ENCODE results near the gene RET. TPM values are rescaled to one million over a fixed set of nuclear protein-coding genes. Genes with fewer than 3 reads are reported as not detected.

Gene RET
- total and polyA plus RNA-seq, 2 of the 8 experiments (the other 6 are each of a cell fraction or from before 2014, with no cell fraction given), result 6.7 to 8.4 TPM

DNA sequence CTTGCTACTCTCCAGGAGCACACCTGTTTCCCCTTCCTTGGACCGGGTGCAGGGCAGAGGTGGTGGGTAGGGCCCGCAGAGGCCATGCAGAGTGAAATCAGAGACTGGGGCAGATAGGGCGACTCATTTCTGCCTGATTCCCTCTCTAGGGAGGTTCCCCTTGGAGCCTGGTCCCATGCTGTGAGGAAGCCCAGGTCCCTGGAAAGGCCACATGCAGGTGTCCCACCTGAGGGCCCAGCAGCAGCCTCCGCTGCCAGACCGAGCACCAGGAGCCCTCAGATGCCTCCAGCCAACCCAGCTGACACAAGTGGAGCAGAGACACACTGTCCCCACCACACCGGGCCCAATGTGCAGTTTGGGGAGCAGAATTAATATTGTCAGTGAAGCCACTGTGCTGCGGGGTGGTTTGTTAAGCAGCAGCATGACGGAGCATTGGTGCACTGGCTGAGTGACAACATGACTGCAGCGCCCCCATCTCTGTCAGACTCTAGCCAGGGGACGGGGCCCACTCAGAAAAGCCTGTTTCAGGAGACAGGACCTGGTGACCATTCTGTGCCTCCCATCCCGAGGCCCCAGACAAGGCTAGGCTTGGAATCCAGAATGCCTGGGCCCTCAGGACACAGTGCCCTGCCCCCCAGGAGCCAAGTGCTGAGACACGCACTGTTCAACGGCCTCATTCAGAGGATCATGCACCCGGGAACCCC, 30.4 kb upstream of the RET start (continued):
- TF ChIP-seq CHD7 (IDR thresholded peaks at IDR 0.05; ENCODE audit: insufficient replicate concordance, low read length) (no peak), SIN3A (conservative IDR thresholded peaks at IDR 0.05 in 1 of 2, IDR thresholded peaks at IDR 0.05 in 1 of 2; ENCODE audit: low read depth in 1 of 2, low read length in 2 of 2) (no peak), NANOG (IDR thresholded peaks at IDR 0.05; ENCODE audit: insufficient read depth, low read depth, low read length, poor library complexity, severe bottlenecking) (no peak), RNF2 (IDR thresholded peaks at IDR 0.05; ENCODE audit: borderline replicate concordance, low read depth, low read length, missing control alignments, poor library complexity, severe bottlenecking) (no peak)
- TF ChIP-seq, protein P1, sequence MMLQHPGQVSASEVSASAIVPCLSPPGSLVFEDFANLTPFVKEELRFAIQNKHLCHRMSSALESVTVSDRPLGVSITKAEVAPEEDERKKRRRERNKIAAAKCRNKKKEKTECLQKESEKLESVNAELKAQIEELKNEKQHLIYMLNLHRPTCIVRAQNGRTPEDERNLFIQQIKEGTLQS (IDR thresholded peaks at IDR 0.05; ENCODE audit: insufficient read depth, low read depth, low read length), result no peak

Data from H1 (cell line).